HG03045 (cell line): ENCODE results near the gene KCNJ18.
"Not testable (repeated sequence)": the region's sequence is repeated elsewhere in the genome, so short reads cannot be mapped to it uniquely, and the experiment has no call there.

Experiments used
- ATAC-seq: cut with Tn5 transposase; IDR thresholded peaks from one replicate; pipeline ENCODE4 v1.9.1; 2021; ENCODE audit warnings: mild to moderate bottlenecking, moderate library complexity; ENCODE audit not compliant: unreplicated experiment

Gene KCNJ18

GRCh38 chr17:21719511-21720226 is 27.3 kb downstream of the KCNJ18 start:
- not testable (repeated sequence) for ATAC-seq

GRCh38 chr17:21720566-21720965 is 28.2 kb downstream of the KCNJ18 start:
- ATAC-seq = not testable (repeated sequence)

- ATAC-seq = not testable (repeated sequence)
Observed at GRCh38 chr17:21722268-21722667, 29.9 kb downstream of the KCNJ18 start.

GRCh38 chr17:21724216-21725006 is 32.1 kb downstream of the KCNJ18 start:
- ATAC-seq = not testable (repeated sequence)

GRCh38 chr17:21731076-21731475 is 38.8 kb downstream of the KCNJ18 start:
- ATAC-seq = not testable (repeated sequence)

- ATAC-seq = not testable (repeated sequence)
Observed at GRCh38 chr17:21733931-21734330, 41.6 kb downstream of the KCNJ18 start.

- not testable (repeated sequence) for ATAC-seq
Observed at GRCh38 chr17:21735814-21736213, 43.5 kb downstream of the KCNJ18 start.

GRCh38 chr17:21737015-21737580 is 44.8 kb downstream of the KCNJ18 start:
- ATAC-seq = not testable (repeated sequence)

- not testable (repeated sequence) for ATAC-seq
Observed at GRCh38 chr17:21738241-21738640, 45.9 kb downstream of the KCNJ18 start.

GRCh38 chr17:21738877-21739474 is 46.7 kb downstream of the KCNJ18 start:
- not testable (repeated sequence) for ATAC-seq

GRCh38 chr17:21739485-21739884 is 47.2 kb downstream of the KCNJ18 start:
- not testable (repeated sequence) for ATAC-seq

GRCh38 chr17:21740836-21741235 is 48.5 kb downstream of the KCNJ18 start:
- not testable (repeated sequence) for ATAC-seq

GRCh38 chr17:21741520-21741919 is 49.2 kb downstream of the KCNJ18 start:
- ATAC-seq = not testable (repeated sequence)

- ATAC-seq = no peak
Observed at GRCh38 chr17:21742326-21742725, 50.0 kb downstream of the KCNJ18 start.

- ATAC-seq = not testable (repeated sequence)
Observed at GRCh38 chr17:21744151-21744550, 51.8 kb downstream of the KCNJ18 start.

GRCh38 chr17:21744621-21745020 is 52.3 kb downstream of the KCNJ18 start:
- not testable (repeated sequence) for ATAC-seq

- ATAC-seq = not testable (repeated sequence)
Observed at GRCh38 chr17:21745385-21746054, 53.2 kb downstream of the KCNJ18 start.

GRCh38 chr17:21746415-21746814 is 54.1 kb downstream of the KCNJ18 start:
- ATAC-seq = not testable (repeated sequence)

- not testable (repeated sequence) for ATAC-seq
Observed at GRCh38 chr17:21747195-21747915, 55.0 kb downstream of the KCNJ18 start.

- not testable (repeated sequence) for ATAC-seq
Observed at GRCh38 chr17:21748686-21749085, 56.4 kb downstream of the KCNJ18 start.
